Measurements from ENCODE around the gene MEGF11.

DNA sequence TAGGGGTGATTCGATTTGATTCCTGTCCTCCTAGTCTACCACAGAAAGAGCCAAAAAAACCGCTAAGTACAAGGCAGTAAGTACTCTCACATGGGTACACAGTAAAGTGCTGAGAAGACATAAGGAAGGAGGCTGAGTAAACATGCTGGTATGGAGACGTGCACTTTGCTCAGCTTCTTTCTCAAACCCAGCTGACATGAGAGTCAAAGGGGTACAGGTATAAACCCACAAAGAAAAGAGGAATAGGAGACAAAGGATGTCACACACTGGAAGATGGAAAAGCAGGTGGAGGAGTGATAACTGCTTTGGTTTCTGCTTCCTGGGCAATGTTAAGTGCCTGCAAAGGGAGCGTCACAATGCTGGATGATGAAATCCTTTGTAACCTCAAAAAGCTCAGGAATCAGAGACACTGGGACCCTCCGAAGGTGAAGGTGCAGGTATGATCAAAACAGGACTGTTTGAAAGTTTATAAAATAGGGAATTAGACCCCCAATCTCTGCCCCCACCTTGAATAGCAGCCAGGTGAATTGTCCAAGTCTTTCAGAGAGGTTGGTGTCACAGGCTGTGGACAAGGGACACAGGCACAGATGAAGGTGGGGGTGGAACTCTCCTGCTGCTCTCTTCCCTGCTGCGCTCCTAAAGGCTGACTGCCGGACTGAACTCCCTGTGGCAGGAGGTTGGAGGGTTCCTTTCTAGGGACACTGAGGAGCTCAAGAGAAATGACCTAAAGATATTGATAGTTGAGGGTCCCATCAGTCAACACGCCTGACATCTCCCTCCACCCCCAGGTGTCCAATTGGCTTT, 282.4 kb downstream of the MEGF11 start:
- TF ChIP-seq, protein P1, sequence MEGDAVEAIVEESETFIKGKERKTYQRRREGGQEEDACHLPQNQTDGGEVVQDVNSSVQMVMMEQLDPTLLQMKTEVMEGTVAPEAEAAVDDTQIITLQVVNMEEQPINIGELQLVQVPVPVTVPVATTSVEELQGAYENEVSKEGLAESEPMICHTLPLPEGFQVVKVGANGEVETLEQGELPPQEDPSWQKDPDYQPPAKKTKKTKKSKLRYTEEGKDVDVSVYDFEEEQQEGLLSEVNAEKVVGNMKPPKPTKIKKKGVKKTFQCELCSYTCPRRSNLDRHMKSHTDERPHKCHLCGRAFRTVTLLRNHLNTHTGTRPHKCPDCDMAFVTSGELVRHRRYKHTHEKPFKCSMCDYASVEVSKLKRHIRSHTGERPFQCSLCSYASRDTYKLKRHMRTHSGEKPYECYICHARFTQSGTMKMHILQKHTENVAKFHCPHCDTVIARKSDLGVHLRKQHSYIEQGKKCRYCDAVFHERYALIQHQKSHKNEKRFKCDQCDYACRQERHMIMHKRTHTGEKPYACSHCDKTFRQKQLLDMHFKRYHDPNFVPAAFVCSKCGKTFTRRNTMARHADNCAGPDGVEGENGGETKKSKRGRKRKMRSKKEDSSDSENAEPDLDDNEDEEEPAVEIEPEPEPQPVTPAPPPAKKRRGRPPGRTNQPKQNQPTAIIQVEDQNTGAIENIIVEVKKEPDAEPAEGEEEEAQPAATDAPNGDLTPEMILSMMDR (IDR thresholded peaks at IDR 0.05), result no peak
- TF ChIP-seq POLR2A (IDR thresholded peaks at IDR 0.05), result no peak

Data from breast epithelium (tissue), 3 donors.